Measurements from ENCODE around the gene ORC4.

The ORC4 gene

DNA sequence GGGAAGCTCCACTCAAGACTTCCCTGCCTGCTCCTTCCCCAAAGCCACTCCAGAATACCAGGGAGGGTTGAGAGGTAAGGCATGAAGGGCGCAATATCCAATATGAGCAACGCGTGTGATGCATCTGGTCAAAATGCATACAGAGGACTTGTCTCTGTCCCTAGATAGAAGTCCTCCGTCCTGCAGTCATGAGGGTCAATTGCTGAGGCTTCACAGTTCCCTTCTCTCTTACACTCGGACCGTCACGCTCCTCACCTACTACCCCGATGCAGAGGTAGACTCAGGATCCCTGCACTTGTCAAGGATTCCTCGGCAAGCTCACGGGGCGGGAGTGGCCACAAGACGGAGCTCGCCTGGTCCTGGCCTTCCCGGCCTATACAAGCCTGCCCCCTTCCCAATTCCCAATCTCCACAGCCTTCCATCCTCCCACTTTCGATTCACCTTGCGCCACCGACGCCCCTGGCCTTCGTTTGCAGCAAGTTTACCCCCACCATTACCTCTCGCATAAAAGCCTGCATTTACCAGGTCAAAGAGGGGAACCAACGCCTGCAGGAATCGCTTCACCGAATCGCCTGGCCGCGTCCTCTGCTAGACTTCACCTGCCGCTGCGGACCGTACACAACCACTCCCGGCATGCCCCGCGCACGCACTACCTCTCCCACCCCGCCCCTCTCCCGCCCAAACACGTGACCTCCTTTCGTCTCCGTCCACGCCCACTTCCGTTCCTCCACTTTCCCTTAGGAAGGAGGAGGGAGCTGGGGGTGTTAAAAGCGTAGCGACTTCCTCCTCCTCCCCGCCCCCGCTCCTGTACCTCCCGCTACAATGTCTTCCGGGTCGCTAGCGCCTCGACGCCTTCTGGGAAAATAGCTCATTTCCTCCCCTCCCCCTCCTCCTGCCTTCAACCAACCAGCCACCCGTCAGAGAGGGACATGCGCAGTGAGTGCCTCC, at the start of gene ORC4:
ORC4 (minus strand) TSS at position 627 of the 948 bp plus-strand sequence. CDS start 44,779 bp downstream, outside the sequence.
- DNase-seq (ENCODE audit: low spot score), result peak; percentile 96
- ChIA-PET POLR2A (ENCODE audit: low non-redundant PET) (interaction anchor here (0.6 kb wide), 1 partner anchor 13 kb away, joined by 6 read pairs; no protein-coding TSS in a partner anchor), CTCF (interaction anchor here (0.6 to 2.1 kb wide), 7 partner anchors 10 to 921 kb away, joined by 3 to 7 read pairs (median 4); no protein-coding TSS in a partner anchor)
- TF ChIP-seq CTCF (conservative IDR thresholded peaks at IDR 0.05; ENCODE audit: low read depth), result peak; percentile 70
- peak within 1 kb of the TSS; percentile 92 for H3K27ac ChIP-seq

DNA sequence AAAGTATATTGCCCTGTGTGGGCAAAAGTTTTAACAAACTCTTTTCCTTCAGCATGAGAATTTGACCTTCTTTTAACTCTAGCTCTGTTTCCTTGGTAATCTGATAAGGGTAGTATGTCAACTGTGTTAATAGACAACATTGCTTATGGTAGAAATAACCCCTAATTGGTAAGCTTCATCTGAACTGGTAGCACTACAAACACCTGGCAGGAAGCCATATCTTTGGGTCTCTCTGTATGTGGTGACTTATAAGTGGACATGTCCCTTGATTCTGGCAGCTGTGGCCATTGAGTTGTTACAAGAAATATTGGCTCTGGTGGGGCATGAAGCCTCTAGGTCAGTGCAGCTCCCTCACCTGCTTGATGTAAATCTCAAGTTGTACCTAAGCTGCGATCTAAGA, 47.3 kb upstream of the ORC4 start:
- POLR2A ChIA-PET (ENCODE audit: low non-redundant PET), result no interaction called here
- DNase-seq (ENCODE audit: low spot score), result no peak

DNA sequence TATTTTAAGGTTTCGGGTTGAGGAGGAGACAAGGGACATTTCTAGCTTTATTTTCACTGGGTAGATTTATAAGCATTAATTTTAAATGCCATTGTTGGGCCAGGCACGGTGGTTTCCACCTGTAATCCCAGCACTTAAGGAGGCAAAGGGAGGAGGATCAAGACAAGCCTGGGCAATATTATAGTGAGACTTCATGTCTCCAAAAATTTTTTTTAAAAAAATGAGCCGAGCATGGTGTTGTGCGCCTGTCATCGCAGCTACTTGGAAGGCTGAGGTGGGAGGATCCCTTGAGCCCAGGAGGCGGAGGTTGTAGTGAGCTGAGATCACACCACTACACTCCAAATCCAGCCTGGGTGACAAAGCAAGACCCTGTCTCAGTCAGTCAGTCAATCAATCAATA, 45.4 kb upstream of the ORC4 start:
- ChIA-PET CTCF (no interaction called here), POLR2A (ENCODE audit: low non-redundant PET) (no interaction called here)
- no peak overlapping the region for H3K27ac ChIP-seq
- DNase-seq (ENCODE audit: low spot score), result no peak
- TF ChIP-seq CTCF (conservative IDR thresholded peaks at IDR 0.05; ENCODE audit: low read depth), result no peak

More for the DNA sequence above, 47.3 kb upstream of the ORC4 start:
- no peak overlapping the region for H3K27ac ChIP-seq
- CTCF ChIA-PET, result no interaction called here
- no peak for TF ChIP-seq CTCF (conservative IDR thresholded peaks at IDR 0.05; ENCODE audit: low read depth)

DNA sequence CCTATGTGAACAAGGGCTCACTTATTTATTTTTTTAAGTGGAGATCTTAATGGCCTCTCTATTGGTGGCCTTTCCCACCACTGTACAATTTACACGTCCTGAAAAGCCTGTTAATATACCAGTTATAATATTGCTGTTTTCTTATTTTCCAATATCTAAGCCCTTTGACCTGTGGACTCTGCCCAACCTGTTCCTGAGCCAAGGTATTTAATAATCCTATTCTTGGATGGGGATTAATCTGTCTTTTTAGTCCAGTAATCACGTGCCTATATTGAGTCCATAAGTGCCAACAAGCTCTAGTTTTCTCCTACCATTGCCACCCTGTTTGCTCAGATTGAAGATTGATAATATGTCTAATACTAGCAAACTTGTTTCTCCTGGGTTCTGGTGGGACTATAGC, 43.1 kb upstream of the ORC4 start:
- no peak for TF ChIP-seq CTCF (conservative IDR thresholded peaks at IDR 0.05; ENCODE audit: low read depth)
- CTCF ChIA-PET, result interaction anchor here (0.6 kb wide), 2 partner anchors 37 to 58 kb away, joined by 6 to 8 read pairs; no protein-coding TSS in a partner anchor

GRCh38 chr2:148058641-148059040, 38.1 kb upstream of the ORC4 start:
- CTCF ChIA-PET, result no interaction called here
- no peak for DNase-seq (ENCODE audit: low spot score)
- no peak overlapping the region for H3K27ac ChIP-seq
- no peak for TF ChIP-seq CTCF (conservative IDR thresholded peaks at IDR 0.05; ENCODE audit: low read depth)
- POLR2A ChIA-PET (ENCODE audit: low non-redundant PET), result no interaction called here

More for the DNA sequence above, 43.1 kb upstream of the ORC4 start:
- POLR2A ChIA-PET (ENCODE audit: low non-redundant PET), result no interaction called here
- no peak overlapping the region for H3K27ac ChIP-seq
- DNase-seq (ENCODE audit: low spot score), result no peak

DNA sequence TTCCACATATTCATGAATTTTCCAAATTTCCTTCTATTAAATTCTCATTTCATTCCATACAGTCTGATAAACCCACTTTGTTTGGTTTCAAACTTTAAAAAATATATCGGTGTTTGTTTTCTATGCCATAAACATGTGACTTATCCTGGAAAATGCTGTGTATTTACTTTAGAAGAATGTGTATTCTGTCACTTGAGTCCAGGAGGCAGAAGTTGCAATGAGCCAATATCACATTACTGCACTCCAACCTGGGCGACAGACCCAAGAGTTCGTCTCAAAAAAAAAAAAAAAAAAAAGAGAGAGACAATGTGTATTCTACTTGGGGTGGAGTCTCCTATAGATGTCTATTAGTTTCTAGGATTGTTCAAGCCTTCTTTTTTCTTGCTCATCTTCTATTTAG, 32.1 kb upstream of the ORC4 start:
- no peak for DNase-seq (ENCODE audit: low spot score)
- TF ChIP-seq CTCF (conservative IDR thresholded peaks at IDR 0.05; ENCODE audit: low read depth), result no peak
- H3K27ac ChIP-seq, result no peak overlapping the region
- POLR2A ChIA-PET (ENCODE audit: low non-redundant PET), result no interaction called here
- CTCF ChIA-PET, result no interaction called here
